CD14-positive monocyte (primary cell): ENCODE results near the gene LIPG. TPM values are rescaled to one million over a fixed set of nuclear protein-coding genes. Genes with fewer than 3 reads are reported as not detected.

Experiments used
- DNase-seq, 3 donors: peaks; one replicate each; pipeline ENCODE4 v3.0.0-alpha.2; 2011 to 2022
- H2AFZ ChIP-seq: 2 replicates; pipeline ENCODE4 v1.6.0; 2012; ENCODE audit warnings: mild to moderate bottlenecking, low read depth, low read length, inconsistent platforms; ENCODE audit not compliant: insufficient read depth, poor library complexity, severe bottlenecking
- H3K27ac ChIP-seq, 2 donors: 1 replicate in 1 of 2; 2 replicates in 1 of 2; pipeline ENCODE4 v1.5.1; 2012 to 2013; ENCODE audit warnings: low read length in 2 of 2, control low read depth in 1 of 2, inconsistent platforms in 1 of 2, low read depth in 1 of 2, mild to moderate bottlenecking in 1 of 2
- H3K27me3 ChIP-seq, 2 donors: one replicate each; pipeline versions ENCODE4 v1.6.0 to v1.6.1; 2011 to 2013; ENCODE audit warnings: low read length in 2 of 2; ENCODE audit not compliant: control insufficient read depth in 2 of 2, insufficient read depth in 2 of 2
- H3K36me3 ChIP-seq, 2 donors: replicated peaks in 1 of 2; 1 replicate in 1 of 2; 2 replicates in 1 of 2; pipeline versions ENCODE4 v1.5.1 to v1.6.1; 2012 to 2013; ENCODE audit warnings: low read length in 2 of 2, control low read depth in 1 of 2, inconsistent platforms in 1 of 2, mild to moderate bottlenecking in 1 of 2; ENCODE audit not compliant: insufficient read depth in 2 of 2, control insufficient read depth in 1 of 2
- H3K4me1 ChIP-seq, 2 donors: 1 replicate in 1 of 2; 2 replicates in 1 of 2; pipeline versions ENCODE4 v1.5.1 to v1.6.1; 2012 to 2013; ENCODE audit warnings: low read length in 2 of 2, control low read depth in 1 of 2, inconsistent platforms in 1 of 2, mild to moderate bottlenecking in 1 of 2, moderate library complexity in 1 of 2; ENCODE audit not compliant: insufficient read depth in 2 of 2, control insufficient read depth in 1 of 2
- H3K4me2 ChIP-seq: replicated peaks from 2 replicates; pipeline ENCODE3; 2012; ENCODE audit warnings: low read length, moderate library complexity, mild to moderate bottlenecking; ENCODE audit not compliant: poor library complexity, severe bottlenecking; ENCODE audit errors: extremely low read depth
- H3K4me3 ChIP-seq, 3 experiments: fragments of 200-600 bp in 1 of 3; sonication (generic) in 1 of 3; replicated peaks in 1 of 3; 1 replicate in 2 of 3; 2 replicates in 1 of 3; pipeline ENCODE4 v1.5.1; 2011 to 2013; ENCODE audit warnings: low read length in 3 of 3, mild to moderate bottlenecking in 3 of 3, control low read depth in 2 of 3, low read depth in 2 of 3, inconsistent platforms in 1 of 3, moderate library complexity in 1 of 3
- H3K79me2 ChIP-seq: 2 replicates; pipeline ENCODE4 v1.6.0; 2012; ENCODE audit warnings: mild to moderate bottlenecking, control low read depth, inconsistent platforms, low read length, moderate library complexity; ENCODE audit not compliant: insufficient read depth
- H3K9ac ChIP-seq: 2 replicates; pipeline ENCODE4 v1.6.0; 2017; ENCODE audit warnings: low read length, mild to moderate bottlenecking; ENCODE audit not compliant: insufficient read depth, poor library complexity, severe bottlenecking
- H3K9me3 ChIP-seq, 2 donors: replicated peaks in 1 of 2; 1 replicate in 1 of 2; 2 replicates in 1 of 2; pipeline versions ENCODE4 v1.5.1 to v1.6.1; 2012 to 2013; ENCODE audit warnings: low read length in 2 of 2, control low read depth in 1 of 2; ENCODE audit not compliant: control insufficient read depth in 1 of 2, insufficient read depth in 1 of 2
- H4K20me1 ChIP-seq: 2 replicates; pipeline ENCODE4 v1.6.0; 2012; ENCODE audit warnings: mild to moderate bottlenecking, low read length, control low read depth, moderate library complexity; ENCODE audit not compliant: insufficient read depth
- H3K27ac Mint-ChIP-seq, 7 donors: one replicate each; pipeline ENCODE4 v1.8.0; 2020; ENCODE audit warnings: mild to moderate bottlenecking in 7 of 7, mixed read lengths in 7 of 7, moderate library complexity in 6 of 7, inconsistent platforms in 2 of 7
- H3K27me3 Mint-ChIP-seq, 3 donors: one replicate each; pipeline ENCODE4 v1.8.0; 2021 to 2022; ENCODE audit warnings: low read depth in 3 of 3, mild to moderate bottlenecking in 3 of 3, mixed read lengths in 3 of 3, moderate library complexity in 3 of 3, inconsistent platforms in 1 of 3
- H3K36me3 Mint-ChIP-seq, 2 donors: one replicate each; pipeline ENCODE4 v1.8.0; 2020; ENCODE audit warnings: mixed read lengths in 2 of 2, inconsistent platforms in 1 of 2, mild to moderate bottlenecking in 1 of 2
- H3K4me1 Mint-ChIP-seq: one replicate; pipeline ENCODE4 v1.8.0; 2020; ENCODE audit warnings: mild to moderate bottlenecking, mixed read lengths
- H3K4me3 Mint-ChIP-seq, 2 donors: one replicate each; pipeline ENCODE4 v1.8.0; 2020; ENCODE audit warnings: mild to moderate bottlenecking in 2 of 2, mixed read lengths in 2 of 2, moderate library complexity in 1 of 2
- H3K9me3 Mint-ChIP-seq, 7 donors: one replicate each; pipeline ENCODE4 v1.8.0; 2020 to 2022; ENCODE audit warnings: mixed read lengths in 7 of 7, mild to moderate bottlenecking in 6 of 7, moderate library complexity in 6 of 7, inconsistent platforms in 2 of 7
- WGBS: methylation state at CpG from one replicate; pipeline ENCODE4 v1.1.5; 2013; ENCODE audit warnings: missing lambda C conversion rate; ENCODE audit not compliant: insufficient coverage; 5-methylcytosine and 5-hydroxymethylcytosine counted together
- intact Hi-C, 2 donors: fragments of 100-400 bp; cut with micrococcal nuclease; formaldehyde crosslinking; loops; one replicate each; pipeline versions ENCODE4 v1.15.0 to v1.15.1; 2023
- polyA plus RNA-seq, 3 donors: library from polyadenylated mRNA; depleted of rRNA in 1 of 3; unstranded in 2 of 3; stranded (reverse) in 1 of 3; fragments of 300-500 nt in 2 of 3; fragments of >200 nt in 1 of 3; fragmentation: Illumina TruSeq in 2 of 3; gene quantifications; 1 replicate in 2 of 3; 2 replicates in 1 of 3; pipeline ENCODE4 v1.2.3, GENCODE V29; 2012 to 2021
- TF ChIP-seq, protein P1 (sequence below): fragments of 200-600 bp; IDR thresholded peaks from one replicate; pipeline ENCODE4 v1.8.0; 2022; ENCODE audit warnings: antibody characterized with exemption, mild to moderate bottlenecking

The LIPG gene
- polyA plus RNA-seq, 3 donors: not detected

GRCh38 chr18:49566217-49566770 is 4.4 kb downstream of the LIPG start:
- Histone ChIP-seq H3K36me3 (no peaks in the 10 kb centered on the region), H2AFZ (no peak overlapping the region), H4K20me1 (no peaks in the 10 kb centered on the region), H3K27me3 (peaks cover 29 to 51% of the 10 kb centered on the region in 2 donors), H3K4me3 (no peak overlapping the region), H3K4me2 (no peak overlapping the region), H3K9me3 (peaks cover 0 to 10% of the 10 kb centered on the region in 2 donors), H3K9ac (no peak overlapping the region), H3K27ac (no peak overlapping the region), H3K79me2 (no peaks in the 10 kb centered on the region), H3K4me1 (peaks cover 5 to 7% of the 10 kb centered on the region in 2 donors)
- Mint-ChIP-seq H3K36me3 (peaks cover 0 to 3% of the 10 kb centered on the region in 2 donors), H3K4me3 (no peak overlapping the region), H3K27me3 (peaks cover 41 to 51% (median 42%) of the 10 kb centered on the region in 3 donors), H3K27ac (no peak overlapping the region), H3K4me1 (peaks cover 12% of the 10 kb centered on the region), H3K9me3 (peaks cover 0 to 14% (median 2%) of the 10 kb centered on the region in 7 donors)
- WGBS: 86% methylated on average over 1 of the region's 3 CpGs
- no peak for DNase-seq
- TF ChIP-seq, protein P1, sequence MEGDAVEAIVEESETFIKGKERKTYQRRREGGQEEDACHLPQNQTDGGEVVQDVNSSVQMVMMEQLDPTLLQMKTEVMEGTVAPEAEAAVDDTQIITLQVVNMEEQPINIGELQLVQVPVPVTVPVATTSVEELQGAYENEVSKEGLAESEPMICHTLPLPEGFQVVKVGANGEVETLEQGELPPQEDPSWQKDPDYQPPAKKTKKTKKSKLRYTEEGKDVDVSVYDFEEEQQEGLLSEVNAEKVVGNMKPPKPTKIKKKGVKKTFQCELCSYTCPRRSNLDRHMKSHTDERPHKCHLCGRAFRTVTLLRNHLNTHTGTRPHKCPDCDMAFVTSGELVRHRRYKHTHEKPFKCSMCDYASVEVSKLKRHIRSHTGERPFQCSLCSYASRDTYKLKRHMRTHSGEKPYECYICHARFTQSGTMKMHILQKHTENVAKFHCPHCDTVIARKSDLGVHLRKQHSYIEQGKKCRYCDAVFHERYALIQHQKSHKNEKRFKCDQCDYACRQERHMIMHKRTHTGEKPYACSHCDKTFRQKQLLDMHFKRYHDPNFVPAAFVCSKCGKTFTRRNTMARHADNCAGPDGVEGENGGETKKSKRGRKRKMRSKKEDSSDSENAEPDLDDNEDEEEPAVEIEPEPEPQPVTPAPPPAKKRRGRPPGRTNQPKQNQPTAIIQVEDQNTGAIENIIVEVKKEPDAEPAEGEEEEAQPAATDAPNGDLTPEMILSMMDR: no peak
- intact Hi-C loops: no loop called here

- Histone ChIP-seq H3K36me3 (no peaks in the 10 kb centered on the region), H4K20me1 (no peaks in the 10 kb centered on the region), H3K4me3 (no peak overlapping the region), H3K4me2 (no peak overlapping the region), H3K4me1 (no peaks in the 10 kb centered on the region), H3K79me2 (no peaks in the 10 kb centered on the region), H3K27me3 (peaks cover 22 to 44% of the 10 kb centered on the region in 2 donors), H2AFZ (no peak overlapping the region), H3K9me3 (peaks cover 0 to 10% of the 10 kb centered on the region in 2 donors), H3K9ac (no peak overlapping the region), H3K27ac (no peak overlapping the region)
- no peak overlapping the region for H3K27ac Mint-ChIP-seq
- peaks cover 0 to 3% of the 10 kb centered on the region in 2 donors for H3K36me3 Mint-ChIP-seq
- TF ChIP-seq, protein P1: no peak
- peaks cover 35 to 44% (median 37%) of the 10 kb centered on the region in 3 donors for H3K27me3 Mint-ChIP-seq
- H3K4me1 Mint-ChIP-seq: peaks cover 5% of the 10 kb centered on the region
- no peak for DNase-seq
- WGBS: 100% methylated on average over 2 of the region's 2 CpGs
- H3K4me3 Mint-ChIP-seq: no peak overlapping the region
- intact Hi-C loops: no loop called here
- peaks cover 0 to 7% (median 2%) of the 10 kb centered on the region in 7 donors for H3K9me3 Mint-ChIP-seq
Observed at GRCh38 chr18:49566985-49567384, 5.1 kb downstream of the LIPG start.
